H1 (cell line): Measurements from ENCODE around the gene SUMF1. TPM values are rescaled to one million over a fixed set of nuclear protein-coding genes. Genes with fewer than 3 reads are reported as not detected.

Source experiments
- CTCF ChIA-PET: fragments of 300-600 bp; sonication (Branson Sonifier 250); formaldehyde crosslinking; loops from one replicate; lab custom pipeline; 2021; ENCODE audit not compliant: partially characterized antibody; lab: Charles Lee
- POLR2A ChIA-PET: fragments of 300-600 bp; sonication (Branson Sonifier 250); formaldehyde crosslinking; loops from one replicate; lab custom pipeline; 2021; ENCODE audit warnings: inconsistent platforms; ENCODE audit not compliant: partially characterized antibody; lab: Charles Lee
- DNase-seq, 2 experiments: peaks; one replicate each; pipeline versions ENCODE4 v3.0.0 to v3.0.0-alpha.2; 2010 to 2022; ENCODE audit warnings: low spot score in 2 of 2, low read depth in 1 of 2, mixed read lengths in 1 of 2
- FAIRE-seq: peaks from 2 replicates; lab custom pipeline; 2011; peaks lifted over from hg19 to GRCh38; lab: Jason Lieb, UNC
- H2AFZ ChIP-seq: 2 replicates; pipeline ENCODE4 v1.8.1; 2012; ENCODE audit warnings: low read length, inconsistent platforms
- H2AK5ac ChIP-seq: 2 replicates; pipeline ENCODE4 v1.6.1; 2013; ENCODE audit warnings: low read depth, low read length
- H2BK120ac ChIP-seq: replicated peaks from 2 replicates; pipeline ENCODE3; 2013; ENCODE audit warnings: low read depth, low read length, inconsistent platforms
- H2BK12ac ChIP-seq: 2 replicates; pipeline ENCODE4 v1.6.1; 2013; ENCODE audit warnings: low read depth, low read length
- H2BK15ac ChIP-seq: 2 replicates; pipeline ENCODE4 v1.6.1; 2013; ENCODE audit warnings: low read length
- H2BK20ac ChIP-seq: 2 replicates; pipeline ENCODE4 v1.6.1; 2013; ENCODE audit warnings: low read length
- H2BK5ac ChIP-seq: 2 replicates; pipeline ENCODE4 v1.6.1; 2013; ENCODE audit warnings: low read depth, low read length
- H3K14ac ChIP-seq: 2 replicates; pipeline ENCODE4 v1.6.1; 2013; ENCODE audit warnings: inconsistent platforms; ENCODE audit not compliant: insufficient read length
- H3K18ac ChIP-seq: 2 replicates; pipeline ENCODE4 v1.6.1; 2013; ENCODE audit warnings: low read length; ENCODE audit errors: extremely low read depth
- H3K23ac ChIP-seq: 2 replicates; pipeline ENCODE4 v1.6.1; 2013; ENCODE audit warnings: inconsistent platforms; ENCODE audit not compliant: insufficient read length
- H3K23me2 ChIP-seq: 2 replicates; pipeline ENCODE4 v1.6.1; 2013; ENCODE audit warnings: low read depth, low read length
- H3K27ac ChIP-seq: 2 replicates; pipeline ENCODE4 v1.6.1; 2011; ENCODE audit warnings: low read depth, low read length, inconsistent platforms
- H3K27me3 ChIP-seq, 4 experiments: replicated peaks in 1 of 4; 1 replicate in 1 of 4; 2 replicates in 3 of 4; pipeline versions ENCODE4 v1.6.1 to v1.8.1; 2011 to 2013; ENCODE audit warnings: low read length in 3 of 4, mild to moderate bottlenecking in 3 of 4, inconsistent platforms in 2 of 4, mixed read lengths in 2 of 4, moderate library complexity in 1 of 4; ENCODE audit not compliant: control insufficient read depth in 3 of 4, insufficient read depth in 3 of 4; ENCODE audit errors: extremely low read depth in 1 of 4
- H3K36me3 ChIP-seq, 4 experiments: 2 replicates each; pipeline versions ENCODE4 v1.6.1 to v1.8.1; 2011 to 2013; ENCODE audit warnings: mild to moderate bottlenecking in 4 of 4, low read length in 3 of 4, moderate library complexity in 2 of 4, control low read depth in 1 of 4, inconsistent platforms in 1 of 4; ENCODE audit not compliant: insufficient read depth in 4 of 4, control insufficient read depth in 2 of 4
- H3K4ac ChIP-seq: replicated peaks from 2 replicates; pipeline ENCODE3; 2013; ENCODE audit warnings: low read length, low read depth, mixed read lengths, inconsistent platforms; ENCODE audit not compliant: insufficient read length
- H3K4me1 ChIP-seq, 4 experiments: replicated peaks in 1 of 4; 1 replicate in 1 of 4; 2 replicates in 3 of 4; pipeline versions ENCODE4 v1.6.1 to v1.8.1; 2011 to 2013; ENCODE audit warnings: low read length in 3 of 4, inconsistent platforms in 2 of 4, mixed read lengths in 1 of 4; ENCODE audit not compliant: insufficient read depth in 4 of 4, control insufficient read depth in 3 of 4
- H3K4me2 ChIP-seq, 2 experiments: 2 replicates each; pipeline versions ENCODE4 v1.6.1 to v1.8.1; 2011 to 2013; ENCODE audit warnings: low read depth in 2 of 2, low read length in 2 of 2, control low read depth in 1 of 2, inconsistent platforms in 1 of 2, mild to moderate bottlenecking in 1 of 2; ENCODE audit not compliant: insufficient read depth in 1 of 2
- H3K4me3 ChIP-seq, 4 experiments: fragments of 200-600, 300-600 bp in 1 of 4; sonication (generic), shearing (Covaris generic), sonication (Bioruptor Twin) in 1 of 4; 2 replicates each; pipeline versions ENCODE4 v1.5.1 to v1.8.1; 2011 to 2016; ENCODE audit warnings: low read length in 4 of 4, low read depth in 3 of 4, control low read depth in 2 of 4, inconsistent platforms in 2 of 4, mild to moderate bottlenecking in 2 of 4, mixed read lengths in 1 of 4, moderate library complexity in 1 of 4; ENCODE audit not compliant: insufficient read depth in 2 of 4; ENCODE audit errors: extremely low read depth in 1 of 4
- H3K56ac ChIP-seq: replicated peaks from 2 replicates; pipeline ENCODE3; 2013; ENCODE audit warnings: low read depth, mild to moderate bottlenecking, mixed read lengths, low read length, inconsistent platforms; ENCODE audit not compliant: insufficient read length
- H3K79me1 ChIP-seq: 2 replicates; pipeline ENCODE4 v1.6.1; 2013; ENCODE audit warnings: low read depth, low read length, control low read depth
- H3K79me2 ChIP-seq, 2 experiments: 2 replicates each; pipeline versions ENCODE4 v1.6.1 to v1.8.1; 2012 to 2013; ENCODE audit warnings: low read length in 2 of 2, mild to moderate bottlenecking in 2 of 2, inconsistent platforms in 1 of 2; ENCODE audit not compliant: insufficient read depth in 2 of 2, control insufficient read depth in 1 of 2
- H3K9ac ChIP-seq, 4 experiments: replicated peaks in 1 of 4; 1 replicate in 1 of 4; 2 replicates in 3 of 4; pipeline versions ENCODE4 v1.6.1 to v1.8.1; 2011 to 2013; ENCODE audit warnings: low read depth in 3 of 4, low read length in 3 of 4, control low read depth in 2 of 4, mild to moderate bottlenecking in 2 of 4, moderate library complexity in 2 of 4, inconsistent platforms in 1 of 4; ENCODE audit errors: extremely low read depth in 1 of 4
- H3K9me3 ChIP-seq, 2 experiments: 2 replicates each; pipeline versions ENCODE4 v1.6.1 to v1.8.1; 2012 to 2013; ENCODE audit warnings: mild to moderate bottlenecking in 2 of 2, moderate library complexity in 2 of 2, control low read depth in 1 of 2, inconsistent platforms in 1 of 2, low read depth in 1 of 2, low read length in 1 of 2, mixed read lengths in 1 of 2; ENCODE audit not compliant: insufficient read depth in 2 of 2
- H4K20me1 ChIP-seq, 2 experiments: replicated peaks in 1 of 2; 2 replicates each; pipeline versions ENCODE3 to v1.8.1; 2011 to 2013; ENCODE audit warnings: inconsistent platforms in 2 of 2, low read length in 2 of 2, mild to moderate bottlenecking in 1 of 2; ENCODE audit not compliant: insufficient read depth in 2 of 2, control insufficient read depth in 1 of 2
- H4K5ac ChIP-seq: 2 replicates; pipeline ENCODE4 v1.6.1; 2013; ENCODE audit warnings: low read length, low read depth, mixed read lengths, inconsistent platforms; ENCODE audit not compliant: insufficient read length
- H4K8ac ChIP-seq: 2 replicates; pipeline ENCODE4 v1.8.0; 2013; ENCODE audit warnings: mild to moderate bottlenecking, moderate library complexity, low read length, inconsistent platforms; ENCODE audit not compliant: insufficient read depth; ENCODE audit errors: extremely low read depth
- H4K91ac ChIP-seq: replicated peaks from 2 replicates; pipeline ENCODE3; 2013; ENCODE audit warnings: low read length, mixed read lengths, inconsistent platforms; ENCODE audit not compliant: insufficient read length
- CTBP2 ChIP-seq: IDR thresholded peaks from 2 replicates; pipeline ENCODE4 v1.7.0; 2011; ENCODE audit warnings: borderline replicate concordance, mild to moderate bottlenecking, moderate library complexity, mixed read lengths, low read length; ENCODE audit not compliant: insufficient read depth, insufficient read length
- EZH2 ChIP-seq: fragments of 200-600 bp; sonication (generic); IDR thresholded peaks from 2 replicates; pipeline ENCODE4 v1.7.1; 2012; ENCODE audit warnings: low read depth, mild to moderate bottlenecking, moderate library complexity, low read length, inconsistent platforms; ENCODE audit not compliant: severe bottlenecking
- GTF2F1 ChIP-seq: IDR thresholded peaks from 2 replicates; pipeline ENCODE4 v1.6.1; 2012; ENCODE audit warnings: low read depth, low read length, improper control_type of control experiment, borderline replicate concordance
- JUN ChIP-seq: IDR thresholded peaks from 2 replicates; pipeline ENCODE4 v1.6.1; 2011; ENCODE audit warnings: low read depth, mild to moderate bottlenecking, improper control_type of control experiment, low read length
- JUND ChIP-seq: IDR thresholded peaks from 2 replicates; pipeline ENCODE4 v1.6.1; 2011; ENCODE audit warnings: mild to moderate bottlenecking, improper control_type of control experiment, low read length
- RNF2 ChIP-seq: fragments of 200-900, 300-1000 bp; sonication (generic); IDR thresholded peaks from 2 replicates; pipeline ENCODE4 v1.7.1; 2016; ENCODE audit warnings: borderline replicate concordance, low read depth, mild to moderate bottlenecking, antibody characterized with exemption, low read length; ENCODE audit not compliant: poor library complexity, severe bottlenecking; ENCODE audit errors: missing control alignments
- SP4 ChIP-seq: IDR thresholded peaks from 2 replicates; pipeline ENCODE4 v1.6.1; 2012; ENCODE audit warnings: low read length, inconsistent platforms
- SRF ChIP-seq: IDR thresholded peaks from 2 replicates; pipeline ENCODE4 v1.6.1; 2011; ENCODE audit warnings: mild to moderate bottlenecking, low read depth, low read length, moderate library complexity
- TAF1 ChIP-seq: IDR thresholded peaks from 2 replicates; pipeline ENCODE4 v1.6.1; 2011; ENCODE audit warnings: mild to moderate bottlenecking, low read depth, low read length
- WGBS, 2 experiments: shearing (Covaris generic) in 1 of 2; methylation state at CpG; one replicate each; pipeline versions ENCODE4 v1.1.6 to v1.1.7; 2013 to 2015; ENCODE audit warnings: low lambda C conversion rate in 2 of 2, mixed read lengths in 2 of 2, inconsistent platforms in 1 of 2, low coverage in 1 of 2, missing lambda C conversion rate in 1 of 2; ENCODE audit not compliant: insufficient replicate concordance in 2 of 2, insufficient coverage in 1 of 2, insufficient read length in 1 of 2; ENCODE audit errors: extremely low coverage in 1 of 2, missing lambda C conversion rate in 1 of 2; 5-methylcytosine and 5-hydroxymethylcytosine counted together
- polyA plus RNA-seq, 7 experiments: library from polyadenylated mRNA; depleted of rRNA in 3 of 7; stranded (reverse) in 5 of 7; unstranded in 2 of 7; fragments of >200 nt in 5 of 7; fragments of 200-250 nt in 2 of 7; gene quantifications; 1 replicate in 5 of 7; 2 replicates in 1 of 7; 4 replicates in 1 of 7; pipeline versions ENCODE4 v1.2.1 to v1.2.3, GENCODE V29; 2011 to 2013; ENCODE audit warnings: missing spikeins in 2 of 7, mixed read lengths in 2 of 7
- total RNA-seq: library from RNA; stranded (reverse); fragmentation: NEBNext Ultra II Directional; extraction: Animal tissue kit (Norgen Biotek cat#: 25700); gene quantifications from 2 replicates; pipeline ENCODE4 v1.2.1, GENCODE V29; 2021

The SUMF1 gene
- total and polyA plus RNA-seq, 2 of the 8 experiments (the other 6 are each of a cell fraction or from before 2014, with no cell fraction given): 12.5 to 15.0 TPM

- Histone ChIP-seq H4K8ac (no peak overlapping the region), H3K4me2 (no peak overlapping the region), H3K27me3 (no peaks in the 10 kb centered on the region), H2BK120ac (no peak overlapping the region), H2AFZ (no peak overlapping the region), H3K56ac (no peak overlapping the region), H4K5ac (no peak overlapping the region), H3K23ac (no peak overlapping the region), H2BK20ac (no peak overlapping the region), H2BK12ac (no peak overlapping the region), H3K79me2 (no peaks in the 10 kb centered on the region), H4K20me1 (peaks cover 0 to 2% of the 10 kb centered on the region in 2 experiments), H3K4me3 (no peak overlapping the region), H2AK5ac (no peak overlapping the region), H3K14ac (no peak overlapping the region), H3K79me1 (no peaks in the 10 kb centered on the region), H3K23me2 (no peaks in the 10 kb centered on the region), H3K27ac (no peak overlapping the region), H3K4me1 (peaks cover 0 to 3% (median 0%) of the 10 kb centered on the region in 4 experiments; a peak in 1 of 7 replicates), H2BK5ac (no peak overlapping the region), H2BK15ac (no peak overlapping the region), H3K4ac (no peak overlapping the region), H3K9me3 (no peaks in the 10 kb centered on the region), H3K18ac (no peak overlapping the region), H3K36me3 (no peaks in the 10 kb centered on the region), H3K9ac (no peak overlapping the region), H4K91ac (no peak overlapping the region)
- POLR2A ChIA-PET: no interaction called here
- DNase-seq (no peak), FAIRE-seq (no peak)
- CTCF ChIA-PET: no interaction called here
- TF ChIP-seq EZH2 (no peak), JUND (no peak), TAF1 (no peak), GTF2F1 (no peak), JUN (no peak), SP4 (no peak), CTBP2 (no peak), RNF2 (no peak), SRF (no peak)
- 90% methylated on average over 4 of the region's 4 CpGs; no CpG with 5 or more reads in 1 of the 2 experiments for WGBS, 2 experiments
Observed at GRCh38 chr3:4380013-4380412, 87.1 kb downstream of the SUMF1 start.
